Neuron (in vitro differentiated cells): ENCODE data around the gene RNF223.

ENCODE experiments used
- H2AFZ ChIP-seq: one replicate; pipeline ENCODE4 v1.6.1; 2013; ENCODE audit warnings: low read depth, mild to moderate bottlenecking, inconsistent platforms, low read length, moderate library complexity
- H3K27me3 ChIP-seq: one replicate; pipeline ENCODE4 v1.6.1; 2013; ENCODE audit warnings: low read length; ENCODE audit not compliant: insufficient read depth
- H3K36me3 ChIP-seq: one replicate; pipeline ENCODE4 v1.6.1; 2013; ENCODE audit warnings: low read length; ENCODE audit not compliant: insufficient read depth
- H3K4me1 ChIP-seq: one replicate; pipeline ENCODE4 v1.6.1; 2013; ENCODE audit warnings: low read length; ENCODE audit not compliant: insufficient read depth
- H3K4me3 ChIP-seq: 2 replicates; pipeline ENCODE4 v1.5.1; 2013; ENCODE audit warnings: mild to moderate bottlenecking, low read length, moderate library complexity
- H3K9me3 ChIP-seq: one replicate; pipeline ENCODE4 v1.6.1; 2013; ENCODE audit warnings: low read length

Gene RNF223

GRCh38 chr1:1088029-1088800 lies 14.1 kb upstream of the RNF223 start:
- no peaks in the 10 kb centered on the region for H3K9me3 ChIP-seq
- H3K4me1 ChIP-seq, result no peaks in the 10 kb centered on the region
- no peak overlapping the region for H3K4me3 ChIP-seq
- H2AFZ ChIP-seq, result no peak overlapping the region
- H3K36me3 ChIP-seq, result peaks cover 12% of the 10 kb centered on the region
- no peaks in the 10 kb centered on the region for H3K27me3 ChIP-seq

- Histone ChIP-seq H3K27me3 (no peaks in the 10 kb centered on the region), H2AFZ (no peak overlapping the region), H3K4me3 (no peak overlapping the region), H3K36me3 (peaks cover 15% of the 10 kb centered on the region), H3K4me1 (no peaks in the 10 kb centered on the region), H3K9me3 (no peaks in the 10 kb centered on the region)
These were observed 13.4 kb upstream of the RNF223 start for GRCh38 chr1:1087351-1088028.

GRCh38 chr1:1086911-1087341 lies 12.8 kb upstream of the RNF223 start:
- Histone ChIP-seq H3K9me3 (no peaks in the 10 kb centered on the region), H3K4me3 (no peak overlapping the region), H3K27me3 (no peaks in the 10 kb centered on the region), H2AFZ (no peak overlapping the region), H3K36me3 (peaks cover 17% of the 10 kb centered on the region), H3K4me1 (no peaks in the 10 kb centered on the region)

- Histone ChIP-seq H3K36me3 (peaks cover 17% of the 10 kb centered on the region), H3K27me3 (no peaks in the 10 kb centered on the region)
These were observed 12.1 kb upstream of the RNF223 start for GRCh38 chr1:1085911-1086841.

GRCh38 chr1:1085171-1085841 lies 11.2 kb upstream of the RNF223 start:
- no peaks in the 10 kb centered on the region for H3K27me3 ChIP-seq
- no peak overlapping the region for H2AFZ ChIP-seq
- H3K4me1 ChIP-seq, result peaks cover 2% of the 10 kb centered on the region
- H3K36me3 ChIP-seq, result peaks cover 17% of the 10 kb centered on the region
- H3K4me3 ChIP-seq, result no peak overlapping the region
- no peaks in the 10 kb centered on the region for H3K9me3 ChIP-seq

More at GRCh38 chr1:1085911-1086841, 12.1 kb upstream of the RNF223 start:
- H3K4me3 ChIP-seq, result no peak overlapping the region
- no peak overlapping the region for H2AFZ ChIP-seq
- H3K9me3 ChIP-seq, result no peaks in the 10 kb centered on the region
- H3K4me1 ChIP-seq, result no peaks in the 10 kb centered on the region

- peaks cover 17% of the 10 kb centered on the region for H3K36me3 ChIP-seq
- no peak overlapping the region for H2AFZ ChIP-seq
- no peaks in the 10 kb centered on the region for H3K27me3 ChIP-seq
- no peaks in the 10 kb centered on the region for H3K9me3 ChIP-seq
- H3K4me3 ChIP-seq, result no peak overlapping the region
- H3K4me1 ChIP-seq, result peaks cover 8% of the 10 kb centered on the region
These were observed 10.5 kb upstream of the RNF223 start for GRCh38 chr1:1084372-1085170.

- peaks cover 17% of the 10 kb centered on the region for H3K36me3 ChIP-seq
- H2AFZ ChIP-seq, result no peak overlapping the region
- peaks cover 11% of the 10 kb centered on the region for H3K4me1 ChIP-seq
- H3K9me3 ChIP-seq, result no peaks in the 10 kb centered on the region
- H3K4me3 ChIP-seq, result no peak overlapping the region
- H3K27me3 ChIP-seq, result no peaks in the 10 kb centered on the region
These were observed 9.6 kb upstream of the RNF223 start for GRCh38 chr1:1083416-1084371.

- no peak overlapping the region for H2AFZ ChIP-seq
- H3K9me3 ChIP-seq, result no peaks in the 10 kb centered on the region
- no peak overlapping the region for H3K4me3 ChIP-seq
- H3K36me3 ChIP-seq, result peaks cover 17% of the 10 kb centered on the region
- peaks cover 11% of the 10 kb centered on the region for H3K4me1 ChIP-seq
- H3K27me3 ChIP-seq, result no peaks in the 10 kb centered on the region
These were observed 8.8 kb upstream of the RNF223 start for GRCh38 chr1:1082776-1083415.

GRCh38 chr1:1082239-1082775 lies 8.2 kb upstream of the RNF223 start:
- Histone ChIP-seq H3K4me1 (peaks cover 11% of the 10 kb centered on the region), H3K9me3 (no peaks in the 10 kb centered on the region), H3K4me3 (no peak overlapping the region), H2AFZ (no peak overlapping the region), H3K27me3 (no peaks in the 10 kb centered on the region), H3K36me3 (peaks cover 14% of the 10 kb centered on the region)

- no peaks in the 10 kb centered on the region for H3K9me3 ChIP-seq
- no peaks in the 10 kb centered on the region for H3K27me3 ChIP-seq
- H3K36me3 ChIP-seq, result peaks cover 11% of the 10 kb centered on the region
- H3K4me1 ChIP-seq, result peaks cover 11% of the 10 kb centered on the region
- H3K4me3 ChIP-seq, result no peak overlapping the region
- no peak overlapping the region for H2AFZ ChIP-seq
These were observed 7.5 kb upstream of the RNF223 start for GRCh38 chr1:1081311-1082238.
